ENCODE results near the gene TAC4. TPM values are rescaled to one million over a fixed set of nuclear protein-coding genes. Genes with fewer than 3 reads are reported as not detected.

TAC4 gene
- total RNA-seq, 1 donor from 2014 or later, result not detected

DNA sequence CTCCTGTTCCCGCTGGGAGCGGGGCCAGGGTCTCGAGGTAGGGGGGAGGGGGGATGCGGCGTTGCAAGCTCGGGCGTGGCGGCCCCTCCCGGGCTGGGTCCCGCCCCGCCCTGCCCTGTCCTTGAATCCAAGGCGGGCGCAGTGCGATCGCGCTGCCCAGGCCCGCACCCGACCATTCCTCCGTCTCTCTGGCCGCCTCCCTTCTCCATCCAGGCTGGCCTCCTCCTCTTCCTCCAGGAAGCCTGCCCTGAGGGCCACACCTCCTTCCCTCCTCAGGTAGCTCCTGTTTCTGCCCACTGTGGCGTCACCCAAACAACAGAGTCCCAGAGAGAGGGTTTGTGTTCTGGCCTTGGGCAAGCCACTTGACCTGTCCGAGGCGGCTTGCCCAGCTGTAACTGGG lies 43.0 kb upstream of the TAC4 start:
- no peak for FAIRE-seq
- Histone ChIP-seq H3K27ac (ENCODE audit: low read depth, low read length) (no peak overlapping the region), H3K27me3 (ENCODE audit: insufficient read depth, low read length) (peaks cover 71% of the 10 kb centered on the region), H3K4me3 (ENCODE audit: insufficient read depth, low read depth, low read length) (no peak overlapping the region), H2AFZ (ENCODE audit: low read depth, low read length) (no peak overlapping the region), H3K36me3 (ENCODE audit: insufficient read depth, low read length) (no peaks in the 10 kb centered on the region), H4K20me1 (ENCODE audit: insufficient read depth, low read length) (no peaks in the 10 kb centered on the region), H3K4me1 (ENCODE audit: insufficient read depth, low read length) (no peaks in the 10 kb centered on the region), H3K9me3 (ENCODE audit: insufficient read depth, low read depth, low read length) (no peaks in the 10 kb centered on the region), H3K79me2 (ENCODE audit: insufficient read depth, low read length) (no peaks in the 10 kb centered on the region), H3K4me2 (ENCODE audit: low read length) (no peak overlapping the region), H3K9ac (ENCODE audit: low read length) (no peak overlapping the region)
- Mint-ChIP-seq H3K36me3 (ENCODE audit: low read depth, unreplicated experiment) (no peaks in the 10 kb centered on the region), H3K4me1 (ENCODE audit: low read depth, unreplicated experiment) (peaks cover 7% of the 10 kb centered on the region), H3K27ac (ENCODE audit: unreplicated experiment) (no peak overlapping the region), H3K27me3 (ENCODE audit: low read depth, unreplicated experiment) (peaks cover 59% of the 10 kb centered on the region), H3K9me3 (ENCODE audit: unreplicated experiment) (no peaks in the 10 kb centered on the region), H3K4me3 (ENCODE audit: unreplicated experiment) (no peak overlapping the region)
- no peak for DNase-seq (ENCODE audit: low read depth)
- TF ChIP-seq, protein P1, sequence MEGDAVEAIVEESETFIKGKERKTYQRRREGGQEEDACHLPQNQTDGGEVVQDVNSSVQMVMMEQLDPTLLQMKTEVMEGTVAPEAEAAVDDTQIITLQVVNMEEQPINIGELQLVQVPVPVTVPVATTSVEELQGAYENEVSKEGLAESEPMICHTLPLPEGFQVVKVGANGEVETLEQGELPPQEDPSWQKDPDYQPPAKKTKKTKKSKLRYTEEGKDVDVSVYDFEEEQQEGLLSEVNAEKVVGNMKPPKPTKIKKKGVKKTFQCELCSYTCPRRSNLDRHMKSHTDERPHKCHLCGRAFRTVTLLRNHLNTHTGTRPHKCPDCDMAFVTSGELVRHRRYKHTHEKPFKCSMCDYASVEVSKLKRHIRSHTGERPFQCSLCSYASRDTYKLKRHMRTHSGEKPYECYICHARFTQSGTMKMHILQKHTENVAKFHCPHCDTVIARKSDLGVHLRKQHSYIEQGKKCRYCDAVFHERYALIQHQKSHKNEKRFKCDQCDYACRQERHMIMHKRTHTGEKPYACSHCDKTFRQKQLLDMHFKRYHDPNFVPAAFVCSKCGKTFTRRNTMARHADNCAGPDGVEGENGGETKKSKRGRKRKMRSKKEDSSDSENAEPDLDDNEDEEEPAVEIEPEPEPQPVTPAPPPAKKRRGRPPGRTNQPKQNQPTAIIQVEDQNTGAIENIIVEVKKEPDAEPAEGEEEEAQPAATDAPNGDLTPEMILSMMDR (IDR thresholded peaks at IDR 0.05; ENCODE audit: insufficient read depth, low read depth, low read length), result no peak
- no peak for TF ChIP-seq EZH2 (IDR thresholded peaks at IDR 0.05; ENCODE audit: insufficient read depth, low read length)

DNA sequence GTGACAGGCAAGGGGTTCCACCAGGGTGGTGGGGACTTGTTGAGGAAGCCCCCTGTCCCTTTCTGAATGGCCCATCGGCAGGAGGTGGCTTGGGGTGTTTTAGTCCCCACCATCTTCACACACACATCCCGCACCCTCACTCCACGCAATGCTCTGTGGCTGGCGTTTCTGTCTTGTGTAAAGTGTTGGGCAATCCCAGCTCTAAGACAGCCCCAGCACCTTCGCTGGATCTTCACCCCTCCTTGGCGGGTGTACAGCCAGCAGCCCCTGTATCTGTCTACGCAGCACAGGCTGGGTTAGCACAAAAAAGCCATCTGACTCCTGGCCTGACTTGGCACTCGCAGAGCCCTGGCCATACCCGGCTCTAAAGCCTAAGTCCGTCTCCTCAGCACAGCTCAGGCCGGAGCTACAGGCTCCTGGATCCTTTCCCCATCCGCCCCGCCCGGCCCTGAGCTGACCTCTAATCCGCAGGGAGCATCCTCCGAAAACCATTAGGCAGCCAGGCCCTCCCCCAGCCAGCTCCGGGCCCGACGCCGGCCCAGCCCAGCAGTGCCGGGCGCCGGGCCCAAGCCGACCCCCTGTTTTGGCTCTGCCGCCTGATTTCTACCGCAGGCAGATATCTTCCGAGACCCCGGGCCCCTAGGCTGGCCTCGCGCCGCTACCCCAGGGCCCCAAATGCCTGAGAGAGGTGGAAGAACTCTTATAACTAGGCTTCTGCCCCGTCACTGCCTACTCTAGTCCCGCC lies 42.4 kb upstream of the TAC4 start:
- peaks cover 55% of the 10 kb centered on the region for H3K27me3 Mint-ChIP-seq (ENCODE audit: low read depth, unreplicated experiment)
- no peak overlapping the region for H3K27ac Mint-ChIP-seq (ENCODE audit: unreplicated experiment)
- DNase-seq (ENCODE audit: low read depth) (no peak), FAIRE-seq (no peak)
- Histone ChIP-seq H3K9ac (ENCODE audit: low read length) (no peak overlapping the region), H3K27ac (ENCODE audit: low read depth, low read length) (no peak overlapping the region), H3K36me3 (ENCODE audit: insufficient read depth, low read length) (no peaks in the 10 kb centered on the region), H3K27me3 (ENCODE audit: insufficient read depth, low read length) (peaks cover 69% of the 10 kb centered on the region), H3K9me3 (ENCODE audit: insufficient read depth, low read depth, low read length) (no peaks in the 10 kb centered on the region), H3K4me1 (ENCODE audit: insufficient read depth, low read length) (no peaks in the 10 kb centered on the region), H3K4me2 (ENCODE audit: low read length) (no peak overlapping the region), H4K20me1 (ENCODE audit: insufficient read depth, low read length) (no peaks in the 10 kb centered on the region), H3K4me3 (ENCODE audit: insufficient read depth, low read depth, low read length) (no peak overlapping the region), H3K79me2 (ENCODE audit: insufficient read depth, low read length) (no peaks in the 10 kb centered on the region), H2AFZ (ENCODE audit: low read depth, low read length) (no peak overlapping the region)
- H3K36me3 Mint-ChIP-seq (ENCODE audit: low read depth, unreplicated experiment), result no peaks in the 10 kb centered on the region
- no peak overlapping the region for H3K4me3 Mint-ChIP-seq (ENCODE audit: unreplicated experiment)
- peaks cover 7% of the 10 kb centered on the region for H3K4me1 Mint-ChIP-seq (ENCODE audit: low read depth, unreplicated experiment)
- H3K9me3 Mint-ChIP-seq (ENCODE audit: unreplicated experiment), result no peaks in the 10 kb centered on the region
- no peak for TF ChIP-seq EZH2 (IDR thresholded peaks at IDR 0.05; ENCODE audit: insufficient read depth, low read length)
- TF ChIP-seq, protein P1 (IDR thresholded peaks at IDR 0.05; ENCODE audit: insufficient read depth, low read depth, low read length), result no peak

DNA sequence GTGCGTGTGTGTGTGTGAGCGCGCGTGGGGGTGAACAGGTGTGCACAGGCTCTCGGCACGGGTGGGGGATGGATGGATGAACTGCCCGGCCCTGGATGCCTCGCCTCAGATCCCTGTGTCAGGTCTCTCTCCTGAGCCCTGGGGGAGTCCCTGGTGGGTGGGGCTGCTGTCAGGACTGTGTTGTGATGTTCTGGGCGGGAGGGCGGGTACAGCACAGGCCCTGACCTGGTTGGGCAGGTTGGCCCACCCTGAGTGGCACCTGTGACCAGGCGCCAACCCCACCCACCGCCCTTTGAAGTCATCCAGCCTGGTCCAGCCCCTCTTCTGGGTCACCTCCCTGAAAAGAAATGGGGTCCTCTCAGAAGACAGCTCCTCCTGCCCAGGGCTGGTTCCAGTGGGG lies 41.6 kb upstream of the TAC4 start:
- Mint-ChIP-seq H3K4me1 (ENCODE audit: low read depth, unreplicated experiment) (peaks cover 7% of the 10 kb centered on the region), H3K9me3 (ENCODE audit: unreplicated experiment) (no peaks in the 10 kb centered on the region), H3K36me3 (ENCODE audit: low read depth, unreplicated experiment) (no peaks in the 10 kb centered on the region), H3K4me3 (ENCODE audit: unreplicated experiment) (no peak overlapping the region), H3K27me3 (ENCODE audit: low read depth, unreplicated experiment) (peaks cover 53% of the 10 kb centered on the region), H3K27ac (ENCODE audit: unreplicated experiment) (no peak overlapping the region)
- Histone ChIP-seq H3K9me3 (ENCODE audit: insufficient read depth, low read depth, low read length) (no peaks in the 10 kb centered on the region), H3K79me2 (ENCODE audit: insufficient read depth, low read length) (no peaks in the 10 kb centered on the region), H3K4me3 (ENCODE audit: insufficient read depth, low read depth, low read length) (no peak overlapping the region), H3K27ac (ENCODE audit: low read depth, low read length) (no peak overlapping the region), H3K36me3 (ENCODE audit: insufficient read depth, low read length) (no peaks in the 10 kb centered on the region), H3K27me3 (ENCODE audit: insufficient read depth, low read length) (peaks cover 62% of the 10 kb centered on the region), H4K20me1 (ENCODE audit: insufficient read depth, low read length) (no peaks in the 10 kb centered on the region), H3K4me2 (ENCODE audit: low read length) (no peak overlapping the region), H3K9ac (ENCODE audit: low read length) (no peak overlapping the region), H3K4me1 (ENCODE audit: insufficient read depth, low read length) (no peaks in the 10 kb centered on the region), H2AFZ (ENCODE audit: low read depth, low read length) (no peak overlapping the region)
- TF ChIP-seq, protein P1 (IDR thresholded peaks at IDR 0.05; ENCODE audit: insufficient read depth, low read depth, low read length), result no peak
- no peak for TF ChIP-seq EZH2 (IDR thresholded peaks at IDR 0.05; ENCODE audit: insufficient read depth, low read length)
- no peak for DNase-seq (ENCODE audit: low read depth)
- no peak for FAIRE-seq
